Fibroblast of lung (primary cell): ENCODE results near the gene CGB5. TPM values are rescaled to one million over a fixed set of nuclear protein-coding genes. Genes with fewer than 3 reads are reported as not detected.
"Not testable (repeated sequence)": the region's sequence is repeated elsewhere in the genome, so short reads cannot be mapped to it uniquely, and the experiment has no call there.

Experiments
- DNase-seq, 2 donors: peaks; one replicate each; pipeline versions ENCODE4 v3.0.0 to v3.0.0-alpha.2; 2010; ENCODE audit warnings: low read depth in 2 of 2
- H2AFZ ChIP-seq: 2 replicates; pipeline ENCODE4 v1.5.1; 2012; ENCODE audit warnings: low read length, control low read depth, inconsistent platforms
- H3K27ac ChIP-seq: 2 replicates; pipeline ENCODE4 v1.5.1; 2011; ENCODE audit warnings: low read length, control low read depth; ENCODE audit not compliant: insufficient read depth
- H3K27me3 ChIP-seq: 2 replicates; pipeline ENCODE4 v1.5.1; 2011; ENCODE audit warnings: mild to moderate bottlenecking, low read length; ENCODE audit not compliant: control insufficient read depth, insufficient read depth
- H3K36me3 ChIP-seq: 2 replicates; pipeline ENCODE4 v1.5.1; 2011; ENCODE audit warnings: low read length; ENCODE audit not compliant: control insufficient read depth, insufficient read depth
- H3K4me1 ChIP-seq: 2 replicates; pipeline ENCODE4 v1.5.1; 2011; ENCODE audit warnings: low read length; ENCODE audit not compliant: control insufficient read depth, insufficient read depth; ENCODE audit errors: extremely low read depth
- H3K4me2 ChIP-seq: 2 replicates; pipeline ENCODE4 v1.5.1; 2011; ENCODE audit warnings: low read length, control low read depth; ENCODE audit not compliant: insufficient read depth; ENCODE audit errors: extremely low read depth
- H3K4me3 ChIP-seq, 4 experiments: fragments of 200-600 bp in 1 of 4; sonication (generic) in 1 of 4; replicated peaks in 1 of 4; 2 replicates each; pipeline ENCODE4 v1.5.1; 2011 to 2016; ENCODE audit warnings: low read length in 4 of 4, low read depth in 3 of 4, mild to moderate bottlenecking in 3 of 4, control low read depth in 2 of 4, inconsistent platforms in 1 of 4, mixed read lengths in 1 of 4; ENCODE audit not compliant: insufficient read depth in 1 of 4; ENCODE audit errors: control extremely low read depth in 1 of 4
- H3K79me2 ChIP-seq: 2 replicates; pipeline ENCODE4 v1.5.1; 2012; ENCODE audit warnings: mild to moderate bottlenecking, low read length, inconsistent platforms; ENCODE audit not compliant: control insufficient read depth, insufficient read depth
- H3K9ac ChIP-seq: 2 replicates; pipeline ENCODE4 v1.5.1; 2011; ENCODE audit warnings: mild to moderate bottlenecking, low read length, control low read depth; ENCODE audit not compliant: insufficient read depth
- H3K9me3 ChIP-seq: 2 replicates; pipeline ENCODE4 v1.5.1; 2012; ENCODE audit warnings: low read depth, low read length; ENCODE audit not compliant: control insufficient read depth, insufficient read depth
- H4K20me1 ChIP-seq: 2 replicates; pipeline ENCODE4 v1.5.1; 2011; ENCODE audit warnings: low read length; ENCODE audit not compliant: control insufficient read depth, insufficient read depth; ENCODE audit errors: extremely low read depth
- CTCF ChIP-seq, 2 donors: IDR thresholded peaks in 1 of 2; conservative IDR thresholded peaks in 1 of 2; 1 replicate in 1 of 2; 2 replicates in 1 of 2; pipeline ENCODE4 v1.5.1; 2011 to 2012; ENCODE audit warnings: low read length in 2 of 2, control low read depth in 1 of 2, inconsistent platforms in 1 of 2, low read depth in 1 of 2, mild to moderate bottlenecking in 1 of 2
- EZH2 ChIP-seq: IDR thresholded peaks from 2 replicates; pipeline ENCODE4 v1.5.1; 2012; ENCODE audit warnings: low read length, control low read depth, mild to moderate bottlenecking; ENCODE audit errors: missing control alignments
- polyA plus RNA-seq, 2 donors: library from polyadenylated mRNA; depleted of rRNA in 1 of 2; stranded (reverse) in 1 of 2; unstranded in 1 of 2; fragments of >200 nt; gene quantifications; 2 replicates each; pipeline ENCODE4 v1.2.1, GENCODE V29; 2011 to 2012; ENCODE audit warnings: missing spikeins in 1 of 2
- total RNA-seq: library from RNA; depleted of rRNA; stranded (reverse); fragments of >200 nt; gene quantifications from 2 replicates; pipeline ENCODE4 v1.2.1, GENCODE V29; 2014

Gene CGB5
- total and polyA plus RNA-seq, 2 donors (not counting 1 experiment from before 2014, with no cell fraction given): not detected

- Histone ChIP-seq H3K9me3 (no peaks in the 10 kb centered on the region), H3K4me2 (no peak overlapping the region), H3K4me1 (no peaks in the 10 kb centered on the region), H4K20me1 (no peaks in the 10 kb centered on the region), H3K27ac (no peak overlapping the region), H3K9ac (no peak overlapping the region), H3K79me2 (no peaks in the 10 kb centered on the region), H3K36me3 (no peaks in the 10 kb centered on the region), H3K27me3 (no peaks in the 10 kb centered on the region), H3K4me3 (no peak overlapping the region), H2AFZ (no peak overlapping the region)
- TF ChIP-seq CTCF (conservative IDR thresholded peaks at IDR 0.05 in 1 of 2, IDR thresholded peaks at IDR 0.05 in 1 of 2; ENCODE audit: low read depth in 1 of 2, low read length in 2 of 2) (no peak), EZH2 (no peak)
- DNase-seq: peak in 1 of 2 donors; percentile 71
Observed at GRCh38 chr19:49042177-49042576, 1.5 kb upstream of the CGB5 start.

GRCh38 chr19:49042666-49043065 lies 982 bp upstream of the CGB5 start:
- not testable (repeated sequence) for H3K4me3 ChIP-seq, H3K27ac ChIP-seq, DNase-seq, H3K9ac ChIP-seq, H3K36me3 ChIP-seq, H3K27me3 ChIP-seq, H3K4me1 ChIP-seq, H4K20me1 ChIP-seq, H3K4me2 ChIP-seq, H3K79me2 ChIP-seq, H2AFZ ChIP-seq, H3K9me3 ChIP-seq

GRCh38 chr19:49049011-49049410 lies 5.4 kb downstream of the CGB5 start, which contains the start of gene CGB8:
TSS of gene CGB8 (minus strand) at chr19:49049111. CDS start at chr19:49048739, 372 bp downstream.
- H4K20me1 ChIP-seq, H3K36me3 ChIP-seq, H3K4me1 ChIP-seq, DNase-seq, H3K9me3 ChIP-seq, H3K4me3 ChIP-seq, H3K9ac ChIP-seq, H2AFZ ChIP-seq, H3K79me2 ChIP-seq, H3K27ac ChIP-seq, H3K27me3 ChIP-seq, H3K4me2 ChIP-seq: not testable (repeated sequence)

GRCh38 chr19:49049834-49050233 lies 6.2 kb downstream of the CGB5 start:
- H3K27ac ChIP-seq, H3K9me3 ChIP-seq, H3K27me3 ChIP-seq, H3K4me2 ChIP-seq, H3K9ac ChIP-seq, DNase-seq, H2AFZ ChIP-seq, H3K4me1 ChIP-seq, H3K4me3 ChIP-seq, H4K20me1 ChIP-seq, H3K79me2 ChIP-seq, H3K36me3 ChIP-seq: not testable (repeated sequence)

GRCh38 chr19:49050376-49051033 lies 6.9 kb downstream of the CGB5 start:
- DNase-seq: peak; percentile 42 to 86
- not testable (repeated sequence) for H4K20me1 ChIP-seq, H3K4me2 ChIP-seq, H3K27ac ChIP-seq, H3K9ac ChIP-seq, H2AFZ ChIP-seq, H3K79me2 ChIP-seq, H3K27me3 ChIP-seq, H3K4me1 ChIP-seq, H3K4me3 ChIP-seq, H3K36me3 ChIP-seq, H3K9me3 ChIP-seq
